Tibial nerve (tissue), 4 donors: Measurements from ENCODE around the gene MAST2. TPM values are rescaled to one million over a fixed set of nuclear protein-coding genes. Genes with fewer than 3 reads are reported as not detected.
"Not testable (repeated sequence)": the region's sequence is repeated elsewhere in the genome, so short reads cannot be mapped to it uniquely, and the experiment has no call there.

ENCODE experiments used
- DNase-seq, 2 donors: peaks; one replicate each; pipeline ENCODE4 v3.0.0-alpha.2; 2019; ENCODE audit warnings: low spot score in 2 of 2
- H3K27ac ChIP-seq, 4 donors: fragments of 200-600 bp; sonication (generic) in 3 of 4; one replicate each; pipeline ENCODE4 v1.5.1; 2017 to 2019; ENCODE audit warnings: mild to moderate bottlenecking in 1 of 4
- H3K27me3 ChIP-seq, 2 donors: fragments of 200-600 bp; sonication (generic) in 1 of 2; one replicate each; pipeline versions ENCODE4 v1.5.1 to v1.6.0; 2017 to 2019
- H3K36me3 ChIP-seq, 3 donors: fragments of 200-600 bp; sonication (generic); one replicate each; pipeline ENCODE4 v1.5.1; 2018 to 2019
- H3K4me1 ChIP-seq, 4 donors: fragments of 200-600 bp; sonication (generic) in 3 of 4; one replicate each; pipeline ENCODE4 v1.5.1; 2017 to 2019
- H3K4me3 ChIP-seq, 4 donors: fragments of 200-600 bp; sonication (generic) in 3 of 4; one replicate each; pipeline ENCODE4 v1.5.1; 2017 to 2019; ENCODE audit warnings: mild to moderate bottlenecking in 1 of 4, moderate library complexity in 1 of 4
- H3K9me3 ChIP-seq, 4 donors: fragments of 200-600 bp; sonication (generic) in 3 of 4; one replicate each; pipeline ENCODE4 v1.5.1; 2017 to 2019
- CTCF ChIP-seq, 5 experiments: fragments of 200-600 bp in 3 of 5; fragments of 450-650 bp in 2 of 5; sonication (generic) in 3 of 5; IDR thresholded peaks; one replicate each; pipeline ENCODE4 v1.5.1; 2016 to 2019; ENCODE audit warnings: antibody characterized with exemption in 5 of 5, mild to moderate bottlenecking in 3 of 5, moderate library complexity in 2 of 5
- EP300 ChIP-seq, 2 donors: sonication (generic); formaldehyde crosslinking; IDR thresholded peaks; one replicate each; pipeline ENCODE4 v1.6.1; 2017; ENCODE audit warnings: antibody characterized with exemption in 2 of 2, mild to moderate bottlenecking in 1 of 2
- POLR2A ChIP-seq, 2 donors: fragments of 450-650 bp; IDR thresholded peaks; one replicate each; pipeline ENCODE4 v1.6.1; 2017; ENCODE audit warnings: antibody characterized with exemption in 2 of 2, mild to moderate bottlenecking in 2 of 2, moderate library complexity in 2 of 2
- WGBS, 2 donors: methylation state at CpG; one replicate each; pipeline ENCODE4 v1.1.5; 2018; 5-methylcytosine and 5-hydroxymethylcytosine counted together
- total RNA-seq, 4 donors: library from RNA; depleted of rRNA; stranded (reverse); fragments of >200 nt; gene quantifications; one replicate each; pipeline ENCODE4 v1.1.0, GENCODE V29; 2016

MAST2 gene
- total RNA-seq, 4 donors from 2014 or later: 38.0 to 122 (median 57.1) TPM

GRCh38 chr1:45872173-45872801 lies 68.9 kb downstream of the MAST2 start:
- not testable (repeated sequence) for DNase-seq, H3K27me3 ChIP-seq, H3K36me3 ChIP-seq, H3K9me3 ChIP-seq, H3K4me1 ChIP-seq, H3K4me3 ChIP-seq
- peak in 1 of 2 donors; percentile 50 for TF ChIP-seq EP300 (IDR thresholded peaks at IDR 0.05)
- peak overlapping the region in 3 of 4 donors; percentile 44 to 62 (median 56) for H3K27ac ChIP-seq
- WGBS, 2 donors: 76 to 80% methylated on average over 14 of the region's 14 CpGs

GRCh38 chr1:45876000-45876617 lies 72.7 kb downstream of the MAST2 start:
- Histone ChIP-seq H3K36me3 (no peaks in the 10 kb centered on the region), H3K4me3 (no peak overlapping the region), H3K4me1 (peaks cover 0 to 7% (median 0%) of the 10 kb centered on the region in 4 donors), H3K27me3 (no peaks in the 10 kb centered on the region), H3K9me3 (no peaks in the 10 kb centered on the region), H3K27ac (no peak overlapping the region)
- DNase-seq: no peak
- TF ChIP-seq CTCF (IDR thresholded peaks at IDR 0.05) (no peak), POLR2A (IDR thresholded peaks at IDR 0.05) (no peak), EP300 (IDR thresholded peaks at IDR 0.05) (no peak)
- WGBS, 2 donors: 75 to 83% methylated on average over 2 of the region's 2 CpGs

GRCh38 chr1:45877264-45877663 lies 73.9 kb downstream of the MAST2 start:
- no peaks in the 10 kb centered on the region for H3K27me3 ChIP-seq
- no peak for DNase-seq
- 73 to 81% methylated on average over 4 of the region's 4 CpGs for WGBS, 2 donors
- no peak overlapping the region for H3K27ac ChIP-seq
- H3K4me1 ChIP-seq: no peaks in the 10 kb centered on the region
- TF ChIP-seq EP300 (IDR thresholded peaks at IDR 0.05): no peak
- no peak for TF ChIP-seq CTCF (IDR thresholded peaks at IDR 0.05)
- no peak for TF ChIP-seq POLR2A (IDR thresholded peaks at IDR 0.05)
- H3K4me3 ChIP-seq: no peak overlapping the region
- H3K36me3 ChIP-seq: no peaks in the 10 kb centered on the region
- H3K9me3 ChIP-seq: no peaks in the 10 kb centered on the region

- WGBS, 2 donors: 88 to 90% methylated on average over 4 of the region's 4 CpGs
- TF ChIP-seq POLR2A (IDR thresholded peaks at IDR 0.05) (no peak), EP300 (IDR thresholded peaks at IDR 0.05) (no peak), CTCF (IDR thresholded peaks at IDR 0.05) (no peak)
- Histone ChIP-seq H3K27ac (no peak overlapping the region), H3K4me1 (no peaks in the 10 kb centered on the region), H3K36me3 (no peaks in the 10 kb centered on the region), H3K9me3 (no peaks in the 10 kb centered on the region), H3K4me3 (no peak overlapping the region), H3K27me3 (no peaks in the 10 kb centered on the region)
- DNase-seq: no peak
These were observed 76.6 kb downstream of the MAST2 start for GRCh38 chr1:45879885-45880598.

- H3K9me3 ChIP-seq: no peaks in the 10 kb centered on the region
- no peak overlapping the region for H3K27ac ChIP-seq
- WGBS, 2 donors: 92 to 95% methylated on average over 3 of the region's 3 CpGs
- no peak for DNase-seq
- H3K27me3 ChIP-seq: no peaks in the 10 kb centered on the region
- TF ChIP-seq POLR2A (IDR thresholded peaks at IDR 0.05) (no peak), EP300 (IDR thresholded peaks at IDR 0.05) (no peak), CTCF (IDR thresholded peaks at IDR 0.05) (no peak)
- no peaks in the 10 kb centered on the region for H3K4me1 ChIP-seq
- no peak overlapping the region for H3K4me3 ChIP-seq
- H3K36me3 ChIP-seq: no peaks in the 10 kb centered on the region
These were observed 77.5 kb downstream of the MAST2 start for GRCh38 chr1:45880930-45881329.
